ENCODE measurements around the gene PSTPIP1.

PSTPIP1 gene

GRCh38 chr15:76999996-77000395 lies 5.1 kb downstream of the PSTPIP1 start:
- no peak for TF ChIP-seq POLR2A (IDR thresholded peaks at IDR 0.05; ENCODE audit: low read length)
- no peak for TF ChIP-seq GATA1 (IDR thresholded peaks at IDR 0.05; ENCODE audit: low read depth, low read length)
- no peak for DNase-seq

GRCh38 chr15:77001351-77001750 lies 6.4 kb downstream of the PSTPIP1 start:
- TF ChIP-seq POLR2A (IDR thresholded peaks at IDR 0.05; ENCODE audit: low read length): no peak
- no peak for TF ChIP-seq GATA1 (IDR thresholded peaks at IDR 0.05; ENCODE audit: low read depth, low read length)
- DNase-seq: no peak

GRCh38 chr15:77001966-77002365 lies 7.0 kb downstream of the PSTPIP1 start:
- no peak for TF ChIP-seq GATA1 (IDR thresholded peaks at IDR 0.05; ENCODE audit: low read depth, low read length)
- no peak for TF ChIP-seq POLR2A (IDR thresholded peaks at IDR 0.05; ENCODE audit: low read length)
- DNase-seq: no peak

GRCh38 chr15:77002436-77002835 lies 7.5 kb downstream of the PSTPIP1 start:
- no peak for DNase-seq
- TF ChIP-seq GATA1 (IDR thresholded peaks at IDR 0.05; ENCODE audit: low read depth, low read length) (no peak), POLR2A (IDR thresholded peaks at IDR 0.05; ENCODE audit: low read length) (no peak)

- TF ChIP-seq POLR2A (IDR thresholded peaks at IDR 0.05; ENCODE audit: low read length) (no peak), GATA1 (IDR thresholded peaks at IDR 0.05; ENCODE audit: low read depth, low read length) (no peak)
- DNase-seq: no peak
Measured at GRCh38 chr15:77002954-77003912, 8.3 kb downstream of the PSTPIP1 start.

GRCh38 chr15:77004189-77004588 lies 9.3 kb downstream of the PSTPIP1 start:
- no peak for DNase-seq
- TF ChIP-seq POLR2A (IDR thresholded peaks at IDR 0.05; ENCODE audit: low read length): no peak
- no peak for TF ChIP-seq GATA1 (IDR thresholded peaks at IDR 0.05; ENCODE audit: low read depth, low read length)

- DNase-seq: no peak
- TF ChIP-seq GATA1 (IDR thresholded peaks at IDR 0.05; ENCODE audit: low read depth, low read length) (no peak), POLR2A (IDR thresholded peaks at IDR 0.05; ENCODE audit: low read length) (no peak)
Measured at GRCh38 chr15:77009176-77009575, 14.2 kb downstream of the PSTPIP1 start.

- no peak for DNase-seq
- TF ChIP-seq GATA1 (IDR thresholded peaks at IDR 0.05; ENCODE audit: low read depth, low read length): no peak
- TF ChIP-seq POLR2A (IDR thresholded peaks at IDR 0.05; ENCODE audit: low read length): no peak
Measured at GRCh38 chr15:77009646-77010311, 14.9 kb downstream of the PSTPIP1 start.

GRCh38 chr15:77010312-77010686 lies 15.4 kb downstream of the PSTPIP1 start:
- no peak for DNase-seq
- no peak for TF ChIP-seq GATA1 (IDR thresholded peaks at IDR 0.05; ENCODE audit: low read depth, low read length)
- TF ChIP-seq POLR2A (IDR thresholded peaks at IDR 0.05; ENCODE audit: low read length): no peak

GRCh38 chr15:77010857-77011256 lies 15.9 kb downstream of the PSTPIP1 start:
- TF ChIP-seq POLR2A (IDR thresholded peaks at IDR 0.05; ENCODE audit: low read length) (no peak), GATA1 (IDR thresholded peaks at IDR 0.05; ENCODE audit: low read depth, low read length) (no peak)
- no peak for DNase-seq

- TF ChIP-seq POLR2A (IDR thresholded peaks at IDR 0.05; ENCODE audit: low read length) (no peak), GATA1 (IDR thresholded peaks at IDR 0.05; ENCODE audit: low read depth, low read length) (no peak)
- no peak for DNase-seq
Measured at GRCh38 chr15:77012117-77012712, 17.3 kb downstream of the PSTPIP1 start.

GRCh38 chr15:77012868-77013267 lies 17.9 kb downstream of the PSTPIP1 start:
- no peak for DNase-seq
- no peak for TF ChIP-seq GATA1 (IDR thresholded peaks at IDR 0.05; ENCODE audit: low read depth, low read length)
- no peak for TF ChIP-seq POLR2A (IDR thresholded peaks at IDR 0.05; ENCODE audit: low read length)

- no peak for DNase-seq
- TF ChIP-seq POLR2A (IDR thresholded peaks at IDR 0.05; ENCODE audit: low read length): no peak
- TF ChIP-seq GATA1 (IDR thresholded peaks at IDR 0.05; ENCODE audit: low read depth, low read length): no peak
Measured at GRCh38 chr15:77013776-77014131, 18.8 kb downstream of the PSTPIP1 start.

Measured in erythroblast (primary cell).